ENCODE results near the gene NUDT3. TPM values are rescaled to one million over a fixed set of nuclear protein-coding genes. Genes with fewer than 3 reads are reported as not detected.

NUDT3 gene
- total RNA-seq, 4 donors from 2014 or later: 17.3 to 28.1 (median 20.6) TPM

GRCh38 chr6:34235307-34236130, 156.9 kb downstream of the NUDT3 start:
- Histone ChIP-seq H3K4me3 (peak overlapping the region; percentile 61 to 72 (median 66)), H3K9me3 (no peaks in the 10 kb centered on the region)
- peak; percentile 59 to 82 (median 80) for DNase-seq

GRCh38 chr6:34234667-34235306, 157.7 kb downstream of the NUDT3 start:
- Histone ChIP-seq H3K27ac (peak overlapping the region; percentile 91 to 98 (median 94)), H3K4me3 (peak overlapping the region; percentile 61 to 72 (median 66)), H3K4me1 (peaks cover 0 to 29% (median 3%) of the 10 kb centered on the region in 4 donors), H3K36me3 (no peaks in the 10 kb centered on the region), H3K9me3 (no peaks in the 10 kb centered on the region), H3K27me3 (no peaks in the 10 kb centered on the region)
- peak in 1 of 3 donors; percentile 53 for DNase-seq
- no peak for TF ChIP-seq CTCF (IDR thresholded peaks at IDR 0.05)
- no peak for TF ChIP-seq POLR2A (IDR thresholded peaks at IDR 0.05)

More at GRCh38 chr6:34235307-34236130, 156.9 kb downstream of the NUDT3 start:
- peak overlapping the region; percentile 91 to 98 (median 94) for H3K27ac ChIP-seq
- H3K36me3 ChIP-seq: no peaks in the 10 kb centered on the region
- TF ChIP-seq POLR2A (IDR thresholded peaks at IDR 0.05): peak; percentile 47 to 56
- no peak for TF ChIP-seq CTCF (IDR thresholded peaks at IDR 0.05)
- H3K27me3 ChIP-seq: no peaks in the 10 kb centered on the region
- H3K4me1 ChIP-seq: peaks cover 0 to 35% (median 3%) of the 10 kb centered on the region in 4 donors

GRCh38 chr6:34233867-34234266, 158.6 kb downstream of the NUDT3 start:
- Histone ChIP-seq H3K36me3 (no peaks in the 10 kb centered on the region), H3K9me3 (no peaks in the 10 kb centered on the region), H3K4me3 (no peak overlapping the region), H3K4me1 (peaks cover 0 to 20% (median 2%) of the 10 kb centered on the region in 4 donors), H3K27ac (no peak overlapping the region), H3K27me3 (no peaks in the 10 kb centered on the region)
- DNase-seq: no peak
- TF ChIP-seq CTCF (IDR thresholded peaks at IDR 0.05) (no peak), POLR2A (IDR thresholded peaks at IDR 0.05) (no peak)

GRCh38 chr6:34232901-34233300, 159.6 kb downstream of the NUDT3 start:
- no peaks in the 10 kb centered on the region for H3K9me3 ChIP-seq
- TF ChIP-seq CTCF (IDR thresholded peaks at IDR 0.05): no peak
- no peak for TF ChIP-seq POLR2A (IDR thresholded peaks at IDR 0.05)
- no peaks in the 10 kb centered on the region for H3K27me3 ChIP-seq
- H3K4me1 ChIP-seq: peaks cover 0 to 10% (median under 1%) of the 10 kb centered on the region in 4 donors
- no peak overlapping the region for H3K27ac ChIP-seq
- no peak for DNase-seq
- H3K4me3 ChIP-seq: no peak overlapping the region
- H3K36me3 ChIP-seq: no peaks in the 10 kb centered on the region

GRCh38 chr6:34231566-34232336, 160.7 kb downstream of the NUDT3 start:
- Histone ChIP-seq H3K9me3 (no peaks in the 10 kb centered on the region), H3K27ac (no peak overlapping the region), H3K4me3 (no peak overlapping the region), H3K27me3 (no peaks in the 10 kb centered on the region), H3K36me3 (no peaks in the 10 kb centered on the region), H3K4me1 (peaks cover 0 to 8% (median 6%) of the 10 kb centered on the region in 4 donors)
- TF ChIP-seq POLR2A (IDR thresholded peaks at IDR 0.05) (no peak), CTCF (IDR thresholded peaks at IDR 0.05) (no peak)
- DNase-seq: no peak
